Islet of Langerhans (tissue), 1 donor: ENCODE data around the gene TERT.
"Not testable (repeated sequence)": the region's sequence is repeated elsewhere in the genome, so short reads cannot be mapped to it uniquely, and the experiment has no call there.

Experiments
- FAIRE-seq: peaks from one replicate; lab custom pipeline; 2011; peaks lifted over from hg19 to GRCh38; lab: Jason Lieb, UNC

Gene TERT

DNA sequence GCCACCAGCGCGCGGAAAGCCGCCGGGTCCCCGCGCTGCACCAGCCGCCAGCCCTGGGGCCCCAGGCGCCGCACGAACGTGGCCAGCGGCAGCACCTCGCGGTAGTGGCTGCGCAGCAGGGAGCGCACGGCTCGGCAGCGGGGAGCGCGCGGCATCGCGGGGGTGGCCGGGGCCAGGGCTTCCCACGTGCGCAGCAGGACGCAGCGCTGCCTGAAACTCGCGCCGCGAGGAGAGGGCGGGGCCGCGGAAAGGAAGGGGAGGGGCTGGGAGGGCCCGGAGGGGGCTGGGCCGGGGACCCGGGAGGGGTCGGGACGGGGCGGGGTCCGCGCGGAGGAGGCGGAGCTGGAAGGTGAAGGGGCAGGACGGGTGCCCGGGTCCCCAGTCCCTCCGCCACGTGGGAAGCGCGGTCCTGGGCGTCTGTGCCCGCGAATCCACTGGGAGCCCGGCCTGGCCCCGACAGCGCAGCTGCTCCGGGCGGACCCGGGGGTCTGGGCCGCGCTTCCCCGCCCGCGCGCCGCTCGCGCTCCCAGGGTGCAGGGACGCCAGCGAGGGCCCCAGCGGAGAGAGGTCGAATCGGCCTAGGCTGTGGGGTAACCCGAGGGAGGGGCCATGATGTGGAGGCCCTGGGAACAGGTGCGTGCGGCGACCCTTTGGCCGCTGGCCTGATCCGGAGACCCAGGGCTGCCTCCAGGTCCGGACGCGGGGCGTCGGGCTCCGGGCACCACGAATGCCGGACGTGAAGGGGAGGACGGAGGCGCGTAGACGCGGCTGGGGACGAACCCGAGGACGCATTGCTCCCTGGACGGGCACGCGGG lies at the start of gene TERT:
Gene TERT (minus strand): TSS at position 234 of the 815 bp plus-strand sequence. CDS start 79 bp downstream, at position 155.
- FAIRE-seq = no peak

DNA sequence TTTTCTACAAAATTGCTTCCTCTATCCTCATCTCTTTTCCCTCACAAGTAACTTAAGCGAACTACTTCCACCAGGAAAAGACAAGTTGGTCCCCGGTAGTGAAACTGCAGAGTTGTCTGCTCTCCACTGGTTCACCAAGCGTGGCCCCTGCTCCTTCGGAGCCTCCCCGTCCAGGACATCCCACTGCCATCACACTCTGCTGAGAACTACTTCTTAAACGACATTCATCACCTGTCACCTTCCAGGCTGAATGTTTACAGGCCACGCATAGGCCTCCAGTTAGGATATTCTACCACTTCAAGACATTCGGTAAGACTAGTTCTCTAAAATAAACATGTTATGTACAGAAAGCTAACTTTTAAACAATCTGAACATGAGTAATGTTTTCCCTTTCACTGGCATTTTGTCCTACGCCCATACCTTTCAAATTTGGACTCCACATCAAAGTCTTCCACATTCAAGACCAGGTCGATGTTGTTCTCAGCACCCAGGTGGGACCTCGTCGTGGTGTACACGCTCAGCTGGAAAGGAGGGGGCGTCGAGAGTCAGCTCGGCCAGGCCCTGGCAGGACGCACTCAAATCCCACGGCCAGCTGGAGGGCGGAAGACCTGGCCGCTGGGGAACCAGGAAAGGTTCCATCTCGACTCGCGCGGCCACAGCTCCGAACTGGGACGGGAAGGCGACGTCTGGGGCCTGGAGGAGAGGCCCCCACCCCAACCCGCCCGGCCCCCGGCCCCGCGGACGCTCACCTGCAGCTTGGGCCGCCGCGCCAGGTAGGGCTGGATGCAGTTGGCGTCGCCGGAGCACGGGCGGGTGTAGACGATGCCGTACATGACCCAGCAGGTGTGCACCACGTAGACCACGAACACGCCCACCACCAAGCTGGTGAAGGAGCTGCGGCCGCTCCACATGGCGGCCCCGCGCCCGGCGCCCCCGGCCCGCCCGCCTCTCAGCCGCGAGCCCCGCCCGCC lies 49.3 kb upstream of the TERT start:
- FAIRE-seq = no peak

DNA sequence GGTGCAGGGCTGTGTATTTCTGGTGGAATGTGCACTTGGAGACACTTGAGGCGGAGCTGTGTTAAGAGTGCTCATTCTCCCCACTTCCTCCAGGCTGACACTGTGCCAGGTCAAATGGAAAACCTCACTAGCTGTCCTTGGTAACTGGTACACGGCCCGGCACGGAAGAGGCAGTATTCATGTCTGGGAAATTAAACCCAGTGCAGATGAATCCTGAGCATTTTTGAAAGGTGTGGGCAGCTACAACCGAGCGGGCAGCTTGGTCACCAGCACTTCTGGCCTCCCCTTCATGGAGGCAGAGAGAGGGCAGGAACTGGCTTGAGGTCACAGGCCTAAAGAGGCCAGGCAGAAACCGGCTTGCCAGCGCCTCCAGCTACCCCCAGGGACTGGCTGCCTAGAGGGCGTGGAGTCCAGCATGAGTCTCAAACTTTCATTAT lies 48.5 kb upstream of the TERT start:
- no peak for FAIRE-seq

DNA sequence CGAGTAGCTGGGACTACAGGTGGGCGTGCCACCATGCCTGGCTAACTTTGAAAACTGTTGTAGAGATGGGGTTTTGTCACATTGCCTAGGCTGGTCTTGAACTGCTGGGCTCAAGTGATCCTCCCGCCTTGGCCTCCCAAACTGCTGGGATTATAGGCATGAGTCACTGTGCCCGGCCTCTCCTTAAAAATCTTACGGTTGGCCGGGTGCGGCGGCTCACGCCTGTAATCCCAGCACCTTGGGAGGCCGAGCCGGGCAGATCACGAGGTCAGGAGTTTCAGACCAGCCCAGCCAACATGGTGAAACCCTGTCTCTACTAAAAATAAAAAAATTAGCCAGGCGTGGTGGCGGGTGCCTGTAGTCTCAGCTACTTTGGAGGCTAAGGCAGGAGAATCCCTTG lies 47.8 kb upstream of the TERT start:
- not testable (repeated sequence) for FAIRE-seq

GRCh38 chr5:1342268-1342667 lies 47.4 kb upstream of the TERT start:
- no peak for FAIRE-seq

GRCh38 chr5:1341863-1342262 lies 47.0 kb upstream of the TERT start:
- no peak for FAIRE-seq

GRCh38 chr5:1339818-1340210 lies 44.9 kb upstream of the TERT start:
- not testable (repeated sequence) for FAIRE-seq

DNA sequence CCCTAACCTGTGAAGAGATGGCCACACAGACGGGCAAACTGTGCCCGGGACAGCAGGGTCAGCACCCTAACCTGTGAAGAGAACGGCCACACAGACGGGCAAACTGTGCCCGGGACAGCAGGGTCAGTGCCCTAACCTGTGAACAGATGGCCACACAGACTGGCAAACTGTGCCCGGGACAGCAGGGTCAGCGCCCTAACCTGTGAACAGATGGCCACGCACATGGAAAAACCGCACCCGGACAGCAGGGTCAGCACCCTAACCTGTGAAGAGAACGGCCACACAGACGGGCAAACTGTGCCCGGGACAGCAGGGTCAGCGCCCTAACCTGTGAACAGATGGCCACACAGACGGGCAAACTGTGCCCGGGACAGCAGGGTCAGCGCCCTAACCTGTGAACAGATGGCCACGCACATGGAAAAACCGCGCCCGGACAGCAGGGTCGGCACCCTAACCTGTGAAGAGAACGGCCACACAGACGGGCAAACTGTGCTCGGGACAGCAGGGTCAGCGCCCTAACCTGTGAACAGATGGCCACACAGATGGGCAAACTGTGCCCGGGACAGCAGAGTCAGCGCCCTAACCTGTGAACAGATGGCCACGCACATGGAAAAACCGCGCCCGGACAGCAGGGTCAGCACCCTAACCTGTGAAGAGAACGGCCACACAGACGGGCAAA lies 44.4 kb upstream of the TERT start:
- not testable (repeated sequence) for FAIRE-seq

GRCh38 chr5:1338506-1339070 lies 43.7 kb upstream of the TERT start:
- FAIRE-seq = no peak

- FAIRE-seq = no peak
Measured at GRCh38 chr5:1338196-1338490, 43.3 kb upstream of the TERT start.

DNA sequence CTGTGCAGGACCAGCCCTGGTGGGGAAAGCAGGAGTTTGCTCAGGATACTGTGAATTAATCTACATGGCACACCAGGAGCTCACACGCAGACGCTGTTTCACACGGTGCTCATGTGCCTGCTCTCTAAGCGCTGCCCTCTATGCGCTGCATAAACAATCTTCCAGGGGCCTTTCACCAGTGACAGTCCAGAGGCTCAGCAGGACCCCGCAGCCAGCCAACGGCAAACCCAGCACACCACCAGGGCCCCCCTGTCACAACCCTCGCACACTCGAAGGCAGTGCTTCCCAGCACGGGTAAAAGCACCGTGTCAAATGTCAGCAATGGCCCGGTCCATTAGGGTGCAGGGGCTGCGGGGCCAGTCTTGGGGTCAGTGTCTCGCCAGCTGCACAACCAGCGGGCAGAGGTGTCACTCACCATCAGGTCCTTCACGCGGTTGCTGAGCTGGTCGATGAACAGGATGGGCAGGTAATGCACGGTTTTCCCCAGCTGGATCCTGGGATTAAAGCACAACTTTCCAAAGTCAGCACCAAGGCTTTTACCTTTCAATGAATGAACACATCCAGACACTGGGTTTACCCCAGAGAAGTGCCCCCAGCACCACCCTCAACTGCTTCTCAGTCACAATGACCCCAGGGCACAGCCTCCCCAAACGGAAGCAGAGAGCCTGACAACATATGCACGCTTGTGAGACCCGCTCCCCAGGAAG lies 42.8 kb upstream of the TERT start:
- FAIRE-seq = no peak

DNA sequence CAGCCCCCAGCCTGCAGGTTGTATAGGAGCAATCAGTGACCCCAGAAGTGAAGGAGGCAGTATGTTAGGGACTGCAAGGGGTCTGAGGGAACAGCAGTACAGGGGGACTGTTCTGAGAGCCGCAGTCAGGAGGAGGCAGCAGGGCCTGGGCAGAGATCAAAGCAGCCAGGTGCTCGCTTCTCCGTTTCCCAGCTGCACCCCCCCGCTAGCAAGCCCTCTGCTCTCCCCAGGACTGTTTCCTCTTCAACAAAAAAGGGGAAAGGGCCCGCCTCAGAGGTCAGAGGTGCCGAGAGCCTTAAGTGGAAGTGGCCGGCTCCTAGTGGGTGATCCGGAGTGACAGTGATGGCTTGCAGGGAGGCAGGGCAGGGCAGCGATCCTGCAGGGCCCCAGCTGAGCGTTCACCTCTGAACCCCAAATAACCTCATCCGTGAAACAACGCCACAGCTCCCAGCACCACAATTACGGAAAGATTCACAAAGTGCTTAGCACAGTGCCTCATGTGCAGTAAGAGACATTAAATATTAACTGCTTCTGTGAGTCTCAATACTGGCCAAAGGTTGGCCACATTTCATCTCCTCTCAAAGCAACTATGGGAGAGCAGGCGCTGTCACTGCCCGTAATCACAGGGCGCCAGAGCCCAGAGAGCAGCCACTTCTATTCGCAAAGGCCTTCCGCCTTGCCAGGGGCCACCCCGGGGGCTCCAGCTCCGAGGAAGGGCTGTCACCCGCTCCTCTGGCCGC lies 42.1 kb upstream of the TERT start:
- no peak for FAIRE-seq

DNA sequence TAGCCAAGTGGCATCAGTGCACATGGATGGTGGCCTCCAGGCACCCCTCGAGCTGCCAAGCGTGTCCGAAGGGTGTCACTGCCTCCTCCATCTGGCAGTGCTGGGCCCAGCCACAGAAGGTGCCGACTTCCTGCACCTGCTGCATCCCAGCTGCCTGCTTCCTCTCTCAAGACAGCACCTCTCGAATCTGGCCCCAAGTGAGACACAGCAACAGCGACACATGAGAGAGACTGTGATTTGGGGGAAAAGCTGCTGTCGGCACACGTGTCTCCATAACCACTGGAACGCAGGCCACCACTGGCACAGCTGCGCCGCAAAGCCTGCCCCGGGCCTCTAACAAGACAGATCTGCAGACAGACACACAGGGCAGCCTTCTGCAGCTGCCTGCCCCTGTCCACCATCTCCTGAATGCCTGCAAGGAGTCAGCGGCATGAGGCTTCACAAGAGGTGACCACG lies 41.3 kb upstream of the TERT start:
- FAIRE-seq = no peak

DNA sequence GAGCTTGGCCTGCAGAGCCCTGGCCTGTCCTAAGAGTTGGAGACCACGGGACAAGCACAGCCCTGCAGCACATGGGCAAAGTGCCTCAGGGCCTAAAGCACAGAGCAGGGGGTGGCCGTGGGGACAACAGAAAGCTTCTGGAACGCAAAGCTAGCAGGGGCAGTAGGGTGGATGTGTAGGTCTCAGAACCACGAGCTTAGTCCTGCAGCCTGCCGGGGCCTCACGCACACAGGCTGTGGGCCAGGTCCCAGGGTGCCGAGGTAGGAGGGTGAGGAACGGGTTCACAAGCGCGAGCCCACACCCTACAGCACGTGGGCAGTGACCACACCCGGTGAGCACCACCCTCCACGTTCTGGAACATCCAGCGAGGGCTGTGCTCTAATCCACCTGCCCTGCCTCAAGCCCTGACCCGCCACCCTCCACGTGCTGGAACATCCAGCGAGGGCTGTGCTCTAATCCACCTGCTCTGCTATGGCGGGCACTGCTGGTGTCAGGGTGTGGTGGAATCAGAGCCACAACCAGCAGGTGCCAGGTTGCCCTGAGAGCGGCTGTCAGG lies 40.8 kb upstream of the TERT start:
- FAIRE-seq = no peak

GRCh38 chr5:1334831-1335539 lies 40.1 kb upstream of the TERT start:
- FAIRE-seq = no peak

DNA sequence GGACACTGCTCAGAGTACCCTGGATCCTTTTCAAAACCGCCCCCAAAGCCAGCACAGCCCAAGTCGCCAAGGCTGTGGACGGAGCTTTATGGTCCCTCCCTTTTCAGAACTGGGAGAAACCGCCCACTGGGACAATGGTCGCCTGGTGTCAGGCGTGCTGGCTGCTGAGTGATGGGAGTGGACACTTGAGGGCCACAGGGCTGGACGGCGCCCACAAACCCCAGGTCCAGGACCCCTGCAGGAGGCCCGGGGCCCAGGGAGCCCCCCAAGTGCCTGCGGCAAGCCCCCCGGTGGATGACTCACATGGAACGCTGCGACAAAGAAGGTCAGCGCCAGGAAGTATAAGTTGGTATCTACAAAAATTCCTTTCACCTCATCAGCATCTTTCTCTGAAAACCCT lies 39.1 kb upstream of the TERT start:
- FAIRE-seq = no peak

DNA sequence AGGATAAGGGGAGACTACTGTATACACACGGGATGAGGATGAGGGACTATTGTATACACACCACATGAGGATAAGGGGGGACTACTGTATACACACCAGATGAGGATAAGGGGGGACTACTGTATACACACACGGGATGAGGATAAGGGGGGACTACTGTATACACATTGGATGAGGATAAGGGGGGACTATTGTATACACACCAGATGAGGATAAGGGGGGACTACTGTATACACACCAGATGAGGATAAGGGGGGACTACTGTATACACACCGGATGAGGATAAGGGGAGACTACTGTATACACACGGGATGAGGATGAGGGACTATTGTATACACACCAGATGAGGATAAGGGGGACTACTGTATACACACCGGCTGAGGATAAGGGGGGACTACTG lies 38.4 kb upstream of the TERT start:
- FAIRE-seq = not testable (repeated sequence)

DNA sequence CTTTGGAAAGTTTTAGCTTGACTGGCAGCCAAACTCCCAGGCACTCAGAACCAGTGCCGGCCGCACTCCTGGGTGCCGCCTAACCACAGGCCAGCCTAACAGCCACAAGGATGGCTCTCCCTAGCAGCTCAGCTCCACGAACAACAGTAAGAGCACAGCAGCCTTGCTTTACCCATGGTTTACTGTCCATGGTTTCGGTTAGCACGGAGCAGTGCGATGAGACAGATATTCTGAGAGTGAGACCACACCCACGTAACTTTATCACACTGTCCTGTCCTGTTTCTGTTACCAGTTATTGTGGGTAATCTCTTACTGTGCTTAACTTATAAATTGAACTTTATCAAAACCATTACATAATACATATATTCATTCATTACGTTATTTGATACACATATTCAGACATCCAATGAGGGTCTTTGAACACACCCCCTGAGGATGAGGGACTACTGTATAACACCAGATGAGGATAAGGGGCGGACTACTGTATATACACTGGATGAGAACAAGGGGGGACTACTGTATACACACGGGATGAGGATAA lies 37.7 kb upstream of the TERT start:
- FAIRE-seq = no peak

DNA sequence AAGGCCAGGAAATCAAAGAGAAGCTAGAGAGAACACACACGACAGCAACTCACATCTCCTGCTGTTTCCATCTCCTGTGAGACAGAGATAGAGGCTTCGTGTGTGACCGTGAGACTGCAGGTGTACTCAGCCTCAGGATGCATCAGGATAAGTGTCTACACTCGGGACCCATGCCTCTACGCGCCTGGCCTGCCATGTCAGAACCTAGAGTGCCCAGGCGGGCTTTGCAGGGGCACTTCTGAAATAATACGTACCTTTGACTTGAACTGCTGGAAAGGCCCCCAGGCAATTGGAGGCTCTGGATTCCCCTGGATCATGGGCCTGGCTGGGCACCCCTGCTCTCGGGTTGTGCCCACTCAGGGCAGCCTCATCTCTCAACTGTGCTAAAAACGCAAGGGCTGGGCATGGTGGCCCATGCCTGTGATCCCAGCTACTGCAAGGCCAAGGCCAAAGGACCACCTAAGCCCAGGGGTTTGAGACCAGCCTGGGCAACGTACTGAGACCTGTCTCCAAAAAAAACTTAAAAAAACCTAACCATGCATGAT lies 37.1 kb upstream of the TERT start:
- FAIRE-seq = no peak
